Prostate gland (tissue), 2 donors: ENCODE data around the gene VPS45. TPM values are rescaled to one million over a fixed set of nuclear protein-coding genes. Genes with fewer than 3 reads are reported as not detected.

ENCODE experiments used
- DNase-seq: peaks from one replicate; pipeline ENCODE4 v3.0.0-alpha.2; 2019; ENCODE audit warnings: low spot score
- H3K27ac ChIP-seq, 2 donors: fragments of 200-600 bp; sonication (generic); 2 replicates each; pipeline ENCODE4 v1.5.1; 2017 to 2019
- H3K27me3 ChIP-seq: fragments of 200-600 bp; sonication (generic); replicated peaks from 2 replicates; pipeline ENCODE4 v1.5.1; 2019; ENCODE audit not compliant: insufficient read depth
- H3K36me3 ChIP-seq, 2 donors: fragments of 200-600 bp; sonication (generic); 1 replicate in 1 of 2; 2 replicates in 1 of 2; pipeline versions ENCODE4 v1.5.1 to v1.8.1; 2017 to 2019
- H3K4me1 ChIP-seq: fragments of 200-600 bp; sonication (generic); replicated peaks from 2 replicates; pipeline ENCODE4 v1.5.1; 2019
- H3K4me3 ChIP-seq, 2 donors: fragments of 200-600 bp; sonication (generic); 2 replicates each; pipeline ENCODE4 v1.5.1; 2017 to 2019
- H3K9me3 ChIP-seq: fragments of 200-600 bp; sonication (generic); 2 replicates; pipeline ENCODE4 v1.5.1; 2017
- CTCF ChIP-seq, 4 experiments: fragments of 200-600 bp in 2 of 4; fragments of 450-650 bp in 2 of 4; sonication (generic) in 2 of 4; IDR thresholded peaks; 1 replicate in 3 of 4; 2 replicates in 1 of 4; pipeline ENCODE4 v1.5.1; 2016 to 2019; ENCODE audit warnings: antibody characterized with exemption in 4 of 4, mild to moderate bottlenecking in 2 of 4, moderate library complexity in 2 of 4
- POLR2A ChIP-seq: fragments of 450-650 bp; IDR thresholded peaks from one replicate; pipeline ENCODE4 v1.6.1; 2016; ENCODE audit warnings: antibody characterized with exemption, mild to moderate bottlenecking
- POLR2AphosphoS5 ChIP-seq: sonication (generic); formaldehyde crosslinking; IDR thresholded peaks from one replicate; pipeline ENCODE4 v1.6.1; 2017; ENCODE audit warnings: antibody characterized with exemption
- WGBS: methylation state at CpG from one replicate; pipeline ENCODE4 v1.1.5; 2018; 5-methylcytosine and 5-hydroxymethylcytosine counted together
- intact Hi-C: fragments of 100-400 bp; cut with DNase I; formaldehyde crosslinking; loops from one replicate; pipeline ENCODE4 v1.14.2; 2022
- total RNA-seq, 2 donors: library from RNA; depleted of rRNA; stranded (reverse); fragments of >200 nt; gene quantifications; one replicate each; pipeline ENCODE4 v1.1.0, GENCODE V29; 2016

VPS45 gene
- total RNA-seq, 2 donors from 2014 or later = 29.6 to 33.3 TPM

- H3K4me3 ChIP-seq = no peak overlapping the region
- no peaks in the 10 kb centered on the region for H3K9me3 ChIP-seq
- H3K27ac ChIP-seq = peak overlapping the region in 1 of 2 donors; percentile 1
- no peaks in the 10 kb centered on the region for H3K36me3 ChIP-seq
- no peak for DNase-seq
- TF ChIP-seq POLR2A (no peak), CTCF (IDR thresholded peaks at IDR 0.05) (peak in 2 of 4 experiments; percentile 54 to 56)
- intact Hi-C loops = loop anchor here (5.0 kb wide), 1 partner anchor 204 kb away; no protein-coding TSS in a partner anchor
- H3K4me1 ChIP-seq = no peaks in the 10 kb centered on the region
- H3K27me3 ChIP-seq = no peaks in the 10 kb centered on the region
- 73% methylated on average over 14 of the region's 14 CpGs for WGBS
Observed at GRCh38 chr1:150165622-150166612, 98.3 kb downstream of the VPS45 start.

GRCh38 chr1:150168960-150169601 lies 101.5 kb downstream of the VPS45 start:
- no peaks in the 10 kb centered on the region for H3K27me3 ChIP-seq
- peak; percentile 61 for DNase-seq
- no peaks in the 10 kb centered on the region for H3K4me1 ChIP-seq
- H3K4me3 ChIP-seq = no peak overlapping the region
- intact Hi-C loops = loop anchor here (1.0 to 5.0 kb wide), 2 partner anchors 96 to 207 kb away; no protein-coding TSS in a partner anchor
- whole genome bisulfite sequencing = 18% methylated on average over 6 of the region's 6 CpGs
- H3K36me3 ChIP-seq = no peaks in the 10 kb centered on the region
- H3K9me3 ChIP-seq = no peaks in the 10 kb centered on the region
- TF ChIP-seq CTCF (IDR thresholded peaks at IDR 0.05) (peak; percentile 36 to 81 (median 76)), POLR2AphosphoS5 (peak; percentile 66), POLR2A (no peak)
- H3K27ac ChIP-seq = no peak overlapping the region

- intact Hi-C loops = no loop called here
- Histone ChIP-seq H3K4me3 (no peak overlapping the region), H3K4me1 (no peaks in the 10 kb centered on the region), H3K36me3 (no peaks in the 10 kb centered on the region), H3K9me3 (no peaks in the 10 kb centered on the region), H3K27ac (no peak overlapping the region), H3K27me3 (no peaks in the 10 kb centered on the region)
- DNase-seq = no peak
- WGBS = 88% methylated on average over 2 of the region's 2 CpGs
- TF ChIP-seq CTCF (IDR thresholded peaks at IDR 0.05) = no peak
- no peak for TF ChIP-seq POLR2A
- no peak for TF ChIP-seq POLR2AphosphoS5
Observed at GRCh38 chr1:150171801-150172200, 104.2 kb downstream of the VPS45 start.

- Histone ChIP-seq H3K4me3 (no peak overlapping the region), H3K4me1 (no peaks in the 10 kb centered on the region), H3K27ac (no peak overlapping the region), H3K27me3 (no peaks in the 10 kb centered on the region), H3K9me3 (no peaks in the 10 kb centered on the region), H3K36me3 (no peaks in the 10 kb centered on the region)
- 84% methylated on average over 7 of the region's 7 CpGs for WGBS
- DNase-seq = no peak
- TF ChIP-seq POLR2AphosphoS5 (no peak), POLR2A (no peak), CTCF (IDR thresholded peaks at IDR 0.05) (no peak)
- intact Hi-C loops = no loop called here
Observed at GRCh38 chr1:150173141-150173585, 105.6 kb downstream of the VPS45 start.
